Omental fat pad (tissue), 4 donors: ENCODE data around the gene PHYKPL. TPM values are rescaled to one million over a fixed set of nuclear protein-coding genes. Genes with fewer than 3 reads are reported as not detected.
"Not testable (repeated sequence)": the region's sequence is repeated elsewhere in the genome, so short reads cannot be mapped to it uniquely, and the experiment has no call there.

Experiments
- ATAC-seq: fragments of 150-250 bp; one replicate; pipeline ENCODE4 v1.9.1; 2016; ENCODE audit warnings: mild to moderate bottlenecking, moderate library complexity; ENCODE audit not compliant: low FRiP score
- DNase-seq: peaks from one replicate; pipeline ENCODE4 v3.0.0-alpha.2; 2019; ENCODE audit warnings: low spot score
- total RNA-seq, 4 donors: library from RNA; depleted of rRNA; stranded (reverse); fragments of >200 nt; gene quantifications; one replicate each; pipeline ENCODE4 v1.1.0, GENCODE V29; 2016
- TF ChIP-seq, protein P1 (sequence below), 3 donors: fragments of 450-650 bp; IDR thresholded peaks; one replicate each; pipeline ENCODE4 v1.5.1; 2016 to 2017; ENCODE audit warnings: antibody characterized with exemption in 3 of 3, mild to moderate bottlenecking in 3 of 3, moderate library complexity in 2 of 3

Gene PHYKPL
- total RNA-seq, 4 donors from 2014 or later = 62.3 to 104 (median 82.0) TPM

- no peak for ATAC-seq
- DNase-seq = no peak
- TF ChIP-seq, protein P1, sequence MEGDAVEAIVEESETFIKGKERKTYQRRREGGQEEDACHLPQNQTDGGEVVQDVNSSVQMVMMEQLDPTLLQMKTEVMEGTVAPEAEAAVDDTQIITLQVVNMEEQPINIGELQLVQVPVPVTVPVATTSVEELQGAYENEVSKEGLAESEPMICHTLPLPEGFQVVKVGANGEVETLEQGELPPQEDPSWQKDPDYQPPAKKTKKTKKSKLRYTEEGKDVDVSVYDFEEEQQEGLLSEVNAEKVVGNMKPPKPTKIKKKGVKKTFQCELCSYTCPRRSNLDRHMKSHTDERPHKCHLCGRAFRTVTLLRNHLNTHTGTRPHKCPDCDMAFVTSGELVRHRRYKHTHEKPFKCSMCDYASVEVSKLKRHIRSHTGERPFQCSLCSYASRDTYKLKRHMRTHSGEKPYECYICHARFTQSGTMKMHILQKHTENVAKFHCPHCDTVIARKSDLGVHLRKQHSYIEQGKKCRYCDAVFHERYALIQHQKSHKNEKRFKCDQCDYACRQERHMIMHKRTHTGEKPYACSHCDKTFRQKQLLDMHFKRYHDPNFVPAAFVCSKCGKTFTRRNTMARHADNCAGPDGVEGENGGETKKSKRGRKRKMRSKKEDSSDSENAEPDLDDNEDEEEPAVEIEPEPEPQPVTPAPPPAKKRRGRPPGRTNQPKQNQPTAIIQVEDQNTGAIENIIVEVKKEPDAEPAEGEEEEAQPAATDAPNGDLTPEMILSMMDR (IDR thresholded peaks at IDR 0.05) = no peak
Measured at GRCh38 chr5:178265746-178266145, 33.1 kb upstream of the PHYKPL start.

GRCh38 chr5:178264044-178264443 lies 31.4 kb upstream of the PHYKPL start:
- DNase-seq (no peak), ATAC-seq (no peak)
- TF ChIP-seq, protein P1 (IDR thresholded peaks at IDR 0.05) = no peak

GRCh38 chr5:178261666-178262600 lies 29.3 kb upstream of the PHYKPL start:
- ATAC-seq (no peak), DNase-seq (no peak)
- TF ChIP-seq, protein P1 (IDR thresholded peaks at IDR 0.05) = no peak

DNA sequence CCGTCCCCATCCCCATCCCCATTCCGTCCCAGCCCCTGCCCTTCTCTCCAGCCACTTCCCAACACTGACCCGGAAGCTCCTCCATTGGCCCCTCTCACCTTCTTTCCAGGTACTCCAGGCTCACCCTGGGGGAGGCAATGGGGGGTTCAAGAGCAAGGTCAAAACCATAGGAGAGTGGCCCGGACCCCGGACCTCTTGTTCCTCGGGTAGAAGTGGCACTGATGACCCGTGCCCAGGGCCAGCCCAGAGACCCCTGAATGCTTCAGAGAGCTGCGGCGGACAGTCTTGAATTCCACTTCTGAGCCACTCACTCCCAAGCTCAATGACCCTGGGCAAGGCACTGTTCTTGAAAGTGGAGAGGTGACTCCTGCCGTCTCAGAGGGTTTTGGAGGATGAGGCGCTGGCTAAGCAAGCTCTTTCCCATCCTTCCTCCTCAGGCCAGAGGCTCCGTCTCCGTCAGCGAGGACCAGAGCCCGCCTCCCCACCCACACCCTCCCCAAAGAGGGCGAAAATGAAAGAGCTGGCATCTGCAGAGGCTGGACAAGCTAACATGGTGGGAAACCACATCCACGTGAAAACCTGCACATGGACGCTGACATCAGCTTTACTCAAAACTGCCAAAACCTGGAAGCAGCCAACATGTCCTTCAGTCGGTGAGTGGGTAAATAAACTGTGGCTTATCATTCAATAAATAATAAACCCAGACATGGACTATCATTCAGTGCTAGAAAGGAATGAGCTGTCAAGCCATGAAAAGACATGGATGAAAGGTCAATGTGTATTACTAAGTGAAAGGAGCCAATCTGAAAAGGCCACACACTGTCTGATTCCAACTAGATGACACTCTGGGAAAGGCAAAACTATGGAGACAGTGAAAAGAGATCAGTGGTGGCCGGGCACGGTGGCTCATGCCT lies 27.3 kb upstream of the PHYKPL start:
- TF ChIP-seq, protein P1 (IDR thresholded peaks at IDR 0.05) = no peak
- no peak for DNase-seq
- ATAC-seq = no peak

GRCh38 chr5:178257650-178258049 lies 25.0 kb upstream of the PHYKPL start:
- DNase-seq (no peak), ATAC-seq (no peak)
- TF ChIP-seq, protein P1 (IDR thresholded peaks at IDR 0.05) = no peak

DNA sequence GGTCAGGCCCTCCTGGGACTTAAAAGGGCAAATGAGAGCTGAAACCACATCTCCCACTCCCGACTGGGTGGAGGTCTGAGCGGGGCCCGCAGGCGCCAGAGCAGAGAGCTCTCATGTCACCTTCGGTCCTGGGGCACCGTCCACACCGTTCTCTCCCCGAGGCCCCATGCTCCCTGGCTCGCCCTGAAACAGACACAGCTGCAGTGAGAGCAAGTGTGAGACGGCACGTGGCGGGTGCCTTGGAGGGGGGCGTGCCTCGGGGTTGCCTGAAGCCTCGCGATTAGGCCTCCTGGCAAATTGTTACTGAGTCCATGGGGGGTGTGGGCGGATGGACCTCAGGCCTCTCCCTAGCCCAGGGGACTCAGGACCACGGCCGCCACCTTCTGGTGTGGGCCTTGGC lies 24.1 kb upstream of the PHYKPL start:
- TF ChIP-seq, protein P1 (IDR thresholded peaks at IDR 0.05) = no peak

DNA sequence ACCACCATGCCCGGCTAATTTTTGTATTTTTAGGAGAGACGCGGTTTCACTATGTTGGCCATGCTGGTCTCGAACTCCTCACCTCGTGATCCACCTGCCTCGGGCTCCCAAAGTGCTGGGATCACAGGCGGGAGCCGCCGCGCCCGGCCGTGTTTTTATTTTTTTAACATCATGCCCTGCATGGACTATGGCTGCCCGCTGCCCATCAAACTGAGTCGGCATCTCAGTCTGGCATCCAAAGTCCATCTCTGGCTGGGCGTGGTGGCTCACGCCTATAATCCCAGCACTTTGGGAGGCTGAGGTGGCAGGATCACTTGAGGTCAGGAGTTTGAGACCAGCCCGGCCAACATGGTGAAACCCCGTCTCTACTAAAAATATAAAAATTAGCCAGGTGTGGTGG lies 21.0 kb upstream of the PHYKPL start:
- not testable (repeated sequence) for ATAC-seq, DNase-seq

More for the DNA sequence above, 24.1 kb upstream of the PHYKPL start:
- DNase-seq = no peak
- no peak for ATAC-seq
